Stimulated activated CD4-positive, alpha-beta T cell treated with anti-CD3 and anti-CD28 coated beads, Interleukin-4, amount 100 ng/mL, for 48 hours (primary cell): Measurements from ENCODE around the gene GPC3.
"Not testable (repeated sequence)": the region's sequence is repeated elsewhere in the genome, so short reads cannot be mapped to it uniquely, and the experiment has no call there.

Experiments used
- DNase-seq, 2 donors: peaks; one replicate each; pipeline ENCODE4 v3.0.0-alpha.2; 2020; ENCODE audit warnings: low read depth in 2 of 2

GPC3 gene

DNA sequence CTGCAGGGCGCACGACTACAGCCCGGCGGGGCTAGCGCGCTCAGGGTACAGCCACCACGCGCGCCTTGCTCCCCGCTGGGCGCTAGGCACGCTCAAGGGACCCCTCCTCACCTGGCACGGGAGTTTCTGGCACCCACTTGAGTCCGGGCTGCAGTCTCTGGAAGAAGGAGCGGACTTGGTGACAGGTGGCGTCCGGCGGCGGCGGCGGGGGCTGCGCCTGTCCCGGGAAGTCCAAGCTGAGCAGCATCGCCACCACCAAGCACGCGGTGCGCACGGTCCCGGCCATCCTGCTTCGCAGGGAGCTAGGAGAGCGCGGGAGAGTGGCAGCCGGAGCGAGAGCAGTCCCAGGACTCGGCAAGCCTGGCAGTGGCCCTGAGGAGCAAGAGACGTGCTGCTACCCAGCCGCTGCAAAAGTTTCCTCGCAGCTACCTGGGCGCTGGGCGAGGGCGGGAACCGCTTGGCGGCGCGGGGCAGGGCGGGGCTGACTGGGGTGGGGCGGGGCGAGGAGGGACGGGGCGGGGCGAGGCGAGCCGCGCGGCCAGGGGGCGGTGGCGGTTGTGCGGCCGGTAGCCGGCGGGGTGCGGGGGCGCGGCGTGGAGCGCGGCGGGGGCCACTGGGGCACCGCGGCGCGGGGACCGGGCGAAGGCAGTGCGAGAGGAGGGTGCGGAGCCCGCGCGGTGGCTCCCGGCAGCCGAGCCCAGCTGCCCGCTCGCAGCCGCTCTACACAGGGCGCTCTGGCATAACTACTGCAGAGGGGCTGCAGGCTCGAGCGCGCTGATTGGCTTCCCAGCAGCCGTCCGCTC, at the start of gene GPC3:
Gene GPC3 (minus strand): TSS at position 431 of the 803 bp plus-strand sequence.
- DNase-seq, result peak in 1 of 2 donors; percentile 7

DNA sequence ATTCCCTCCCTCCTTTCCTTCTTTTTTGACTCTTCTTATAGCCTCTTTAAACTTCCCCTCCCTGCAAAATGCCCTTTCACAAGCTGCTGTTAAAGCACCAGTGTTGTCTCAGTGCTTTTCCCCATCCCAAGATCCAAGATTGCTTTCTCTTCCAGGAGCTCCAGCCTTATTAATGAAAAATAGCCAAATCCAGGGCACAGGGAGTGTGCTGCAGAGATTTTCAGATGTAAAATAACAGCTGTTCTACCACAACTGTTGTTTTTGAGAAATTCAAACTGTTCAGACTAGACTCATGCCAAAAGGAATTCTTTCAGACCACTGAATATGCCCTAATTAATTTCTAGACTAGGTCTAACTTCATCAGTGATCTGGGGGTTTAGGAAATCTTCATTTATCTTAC, 47.0 kb upstream of the GPC3 start:
- DNase-seq, result no peak

DNA sequence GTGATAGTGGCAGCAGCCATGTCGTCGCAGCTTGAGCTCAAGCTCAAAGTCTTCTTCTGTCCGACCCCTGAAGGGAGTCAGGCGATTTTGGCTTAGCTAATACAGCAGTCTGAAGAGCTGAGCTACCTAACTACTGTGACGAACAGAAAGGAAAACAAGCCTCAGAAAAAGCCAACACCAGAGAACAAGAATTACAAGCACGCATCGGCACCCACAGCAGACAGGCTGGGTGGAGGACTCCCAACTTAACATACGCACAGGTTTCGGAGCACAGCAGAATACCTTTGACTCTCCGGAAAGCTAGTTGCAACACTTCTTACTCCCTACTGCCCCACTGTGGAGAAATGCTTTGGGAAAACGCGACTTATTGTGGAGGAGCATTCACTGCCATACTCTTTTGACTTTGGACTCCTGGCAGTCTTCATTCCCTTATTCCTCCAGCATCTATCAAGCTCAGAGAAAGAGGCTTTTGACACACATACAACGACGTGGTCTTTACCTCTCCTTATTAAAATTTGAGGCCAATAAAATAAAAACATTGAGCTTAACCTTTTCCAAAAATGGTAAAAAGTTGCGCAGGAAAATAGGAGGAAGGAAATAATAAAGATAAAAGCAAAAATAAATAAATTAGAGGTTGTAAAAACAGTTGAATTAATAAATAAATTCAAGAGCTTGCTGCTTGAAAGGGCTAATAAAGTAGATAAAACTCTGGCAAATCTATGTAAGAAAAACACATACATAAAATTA, 41.3 kb upstream of the GPC3 start:
- peak; percentile 6 to 11 for DNase-seq

DNA sequence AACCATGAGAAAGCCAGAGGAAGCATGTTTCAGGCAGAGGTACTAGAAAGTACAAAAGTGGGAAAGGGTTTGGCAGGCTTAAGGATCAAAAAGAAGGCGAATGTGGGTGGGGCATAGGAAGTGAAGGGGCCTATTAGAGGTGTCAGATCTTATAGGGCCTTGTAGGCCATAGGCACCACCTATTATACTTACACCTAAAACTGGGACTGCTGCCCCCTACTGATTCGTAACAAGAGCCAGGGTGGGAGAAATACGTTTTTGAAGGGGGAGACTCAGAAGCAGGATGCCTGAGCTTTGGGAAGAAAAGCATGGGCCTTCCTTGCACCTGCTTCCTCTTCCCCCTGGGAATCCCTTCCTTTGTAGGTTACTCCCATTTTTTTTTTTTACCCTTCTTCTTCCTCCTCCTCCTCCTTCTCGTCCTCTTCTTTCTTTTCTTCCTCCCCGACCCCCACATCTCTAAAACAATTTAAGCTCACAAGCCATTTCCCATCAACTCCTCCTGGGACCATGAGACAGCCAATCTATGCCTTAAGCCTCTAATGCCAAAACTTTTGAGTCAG, 40.7 kb upstream of the GPC3 start:
- no peak for DNase-seq

DNA sequence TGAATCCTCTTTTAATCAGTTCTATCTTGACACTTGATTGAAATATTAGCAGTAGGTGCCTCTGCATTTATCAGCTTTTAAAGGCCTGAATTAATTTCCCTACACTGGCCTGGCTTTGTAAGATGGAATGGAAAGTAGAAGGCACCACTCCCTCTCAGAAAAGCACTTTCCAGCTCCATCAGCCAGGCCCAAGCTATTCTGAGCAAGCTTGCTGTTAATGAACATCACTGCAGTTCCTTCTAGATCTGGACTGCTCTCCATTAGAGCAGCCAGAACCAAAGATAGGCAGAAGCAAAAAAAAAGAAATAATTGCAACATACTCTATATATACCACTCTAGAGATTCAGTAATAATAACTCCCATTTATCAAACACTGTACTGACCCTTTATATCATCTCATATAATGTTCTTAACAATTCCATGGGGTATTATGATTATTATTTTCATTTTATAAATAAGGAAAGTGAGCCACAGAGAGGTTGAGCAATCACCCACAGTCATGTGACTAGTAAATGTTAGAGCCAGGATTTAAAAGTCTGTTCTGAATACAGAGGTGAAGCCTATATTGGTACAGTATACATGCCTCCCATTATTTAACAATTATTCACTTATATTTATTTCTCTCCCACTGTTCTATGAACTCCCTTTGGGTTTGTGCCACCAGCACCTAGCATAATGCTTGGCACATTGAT, 39.4 kb upstream of the GPC3 start:
- DNase-seq, result no peak

DNA sequence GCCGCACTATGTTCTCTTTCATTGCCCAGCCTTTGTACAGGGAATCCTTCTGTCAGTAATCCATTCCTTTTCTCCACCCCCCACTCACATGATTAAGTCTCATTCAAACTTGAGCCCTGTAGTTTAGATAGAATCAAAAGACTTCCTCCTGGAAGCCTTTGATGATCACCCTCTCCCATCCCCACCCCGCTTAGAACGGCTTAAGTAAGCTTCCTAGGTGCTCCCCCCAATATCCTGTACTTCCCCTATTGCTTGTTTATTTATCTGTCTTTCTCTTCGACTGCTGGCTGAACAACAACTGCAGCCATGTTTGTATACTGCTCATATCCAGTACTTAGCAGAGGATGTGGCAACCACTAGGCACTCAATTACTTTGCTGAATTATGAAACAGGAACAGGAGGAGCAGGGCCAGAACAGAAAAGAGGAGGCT, 38.5 kb upstream of the GPC3 start:
- DNase-seq, result no peak

DNA sequence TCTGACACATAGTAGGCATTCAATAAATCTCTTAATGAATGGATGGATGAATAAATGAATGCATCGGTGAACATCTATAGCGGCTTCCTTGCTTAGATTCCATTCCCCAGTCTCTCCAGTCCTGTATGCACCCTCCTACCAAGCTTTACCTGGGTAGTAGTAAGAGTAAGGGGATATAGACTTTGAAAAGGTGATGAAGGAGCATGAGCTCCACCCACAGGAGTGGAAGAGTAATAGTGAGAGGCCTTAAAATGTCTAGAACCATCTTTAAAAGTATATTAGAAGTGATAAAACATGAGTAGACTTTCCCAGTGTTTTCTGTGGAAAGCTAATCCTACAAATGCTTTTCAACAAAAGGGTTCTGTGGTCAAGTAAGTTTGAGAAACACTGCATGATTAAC, 35.5 kb upstream of the GPC3 start:
- DNase-seq, result no peak

DNA sequence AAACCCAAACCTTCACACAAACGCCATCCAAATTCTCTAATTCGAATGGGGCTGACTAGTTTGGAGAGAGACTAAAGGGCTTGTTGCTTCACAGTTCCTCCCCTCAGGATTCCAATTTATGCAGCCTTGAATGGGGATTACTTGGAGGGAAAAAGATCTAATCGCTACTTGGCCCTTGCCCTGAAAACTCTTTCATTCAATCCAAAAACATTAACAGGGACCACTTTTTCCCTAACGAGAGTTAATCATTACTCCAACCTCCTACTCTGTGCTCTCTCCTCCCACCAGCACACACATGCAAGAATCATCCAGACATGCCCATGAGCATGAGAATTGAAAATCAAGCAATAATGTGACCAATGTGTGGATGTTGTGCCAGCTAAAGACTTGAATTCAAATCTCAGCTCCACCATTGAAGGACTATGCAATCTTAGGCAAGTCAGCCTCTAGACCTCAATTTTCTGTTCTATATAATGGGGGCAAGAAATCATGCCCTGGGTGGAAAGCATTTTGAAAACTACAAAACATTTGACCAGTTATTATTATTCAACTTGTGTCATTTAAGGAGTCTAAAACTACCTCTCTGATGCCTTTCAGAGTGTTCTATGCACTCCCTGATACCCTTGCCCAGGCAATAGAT, 34.3 kb upstream of the GPC3 start:
- DNase-seq, result no peak

DNA sequence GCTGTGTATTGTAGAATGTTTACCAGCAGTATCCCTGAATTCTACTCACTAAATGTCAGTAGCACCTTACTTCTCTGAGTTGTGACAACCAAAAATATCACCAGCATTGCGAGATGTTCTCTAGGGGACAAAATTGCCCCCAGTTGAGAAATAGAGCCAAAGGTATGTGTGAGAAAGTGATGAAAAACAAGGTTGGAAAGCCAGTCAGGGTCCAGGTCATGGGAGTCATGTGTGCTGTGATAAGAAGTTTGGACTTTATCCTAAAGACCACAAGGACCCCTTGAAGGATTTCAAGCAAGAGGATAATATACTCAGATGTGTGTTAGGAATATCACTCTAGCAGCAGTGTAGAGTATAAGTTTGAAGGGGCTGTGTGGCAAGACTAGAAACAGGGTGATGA, 30.9 kb upstream of the GPC3 start:
- DNase-seq, result not testable (repeated sequence)

DNA sequence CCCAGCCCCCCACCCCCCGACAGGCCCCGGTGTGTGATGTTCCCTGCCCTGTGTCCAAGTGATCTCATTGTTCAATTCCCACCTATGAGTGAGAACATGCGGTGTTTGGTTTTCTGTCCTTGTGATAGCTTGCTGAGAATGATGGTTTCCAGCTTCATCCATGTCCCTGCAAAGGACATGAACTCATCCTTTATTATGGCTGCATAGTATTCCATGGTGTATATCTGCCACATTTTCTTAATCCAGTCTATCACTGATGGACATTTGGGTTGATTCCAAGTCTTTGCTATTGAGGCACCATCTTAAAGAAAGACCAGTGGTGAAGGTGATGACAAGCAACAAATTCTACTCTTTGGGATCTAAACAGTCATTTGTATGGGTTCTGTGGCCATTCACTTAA, 30.1 kb upstream of the GPC3 start:
- not testable (repeated sequence) for DNase-seq

DNA sequence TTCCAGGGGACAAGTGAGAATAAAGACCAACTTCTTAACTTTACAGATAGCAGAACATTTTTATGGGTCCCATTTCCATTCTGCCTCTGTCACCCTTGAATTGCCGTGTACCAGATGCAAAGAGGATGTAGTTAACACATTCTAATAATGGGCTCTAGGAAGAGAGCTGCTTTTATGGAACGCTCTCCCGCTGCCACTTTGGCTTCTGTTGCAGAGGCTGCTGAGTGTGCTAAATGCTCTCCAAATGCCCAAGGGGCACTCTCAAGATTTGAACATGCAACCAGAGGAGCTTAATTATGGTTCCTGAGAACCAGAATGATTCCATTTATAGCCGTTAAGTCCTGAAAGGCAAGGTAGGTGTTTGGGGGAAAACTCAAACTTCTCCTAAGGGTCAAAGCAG, 28.1 kb upstream of the GPC3 start:
- no peak for DNase-seq

DNA sequence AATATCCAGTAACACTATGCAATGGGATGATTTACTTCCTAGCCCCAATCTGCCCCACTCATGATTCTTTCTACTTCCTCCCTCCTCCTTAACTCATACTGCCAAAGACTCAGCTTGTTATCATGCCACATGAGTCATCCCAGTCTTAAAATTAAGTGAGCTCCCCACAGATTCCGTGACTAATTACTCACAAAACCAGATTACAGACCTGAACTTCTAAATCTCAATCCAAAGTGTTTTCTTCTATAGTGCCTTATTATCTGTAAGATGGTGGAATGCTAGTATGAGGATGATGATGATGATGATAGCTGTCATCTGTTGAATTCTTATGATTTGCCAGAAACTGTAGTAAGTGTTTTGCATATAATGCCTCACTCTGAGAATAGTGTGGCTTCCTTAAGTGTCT, 27.7 kb upstream of the GPC3 start:
- DNase-seq, result no peak

DNA sequence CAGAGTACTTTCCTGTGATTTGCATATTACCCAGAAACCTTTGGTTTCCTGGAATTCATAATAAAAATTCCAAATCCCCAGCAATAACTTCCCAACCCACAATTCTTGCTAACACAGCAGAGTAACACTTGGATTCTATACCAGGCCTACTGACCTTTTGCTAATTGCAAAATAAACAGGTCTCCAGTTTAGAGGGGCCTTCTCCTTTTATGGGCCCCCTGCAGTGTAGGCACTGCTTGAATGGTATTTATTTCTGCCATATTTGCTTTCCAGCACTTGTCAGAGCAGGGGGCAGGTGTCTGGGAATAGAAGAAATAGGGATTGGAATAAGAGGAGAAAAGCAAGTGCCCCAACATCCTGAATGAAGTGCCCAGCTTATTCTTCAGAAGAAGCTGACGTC, 25.3 kb upstream of the GPC3 start:
- no peak for DNase-seq

DNA sequence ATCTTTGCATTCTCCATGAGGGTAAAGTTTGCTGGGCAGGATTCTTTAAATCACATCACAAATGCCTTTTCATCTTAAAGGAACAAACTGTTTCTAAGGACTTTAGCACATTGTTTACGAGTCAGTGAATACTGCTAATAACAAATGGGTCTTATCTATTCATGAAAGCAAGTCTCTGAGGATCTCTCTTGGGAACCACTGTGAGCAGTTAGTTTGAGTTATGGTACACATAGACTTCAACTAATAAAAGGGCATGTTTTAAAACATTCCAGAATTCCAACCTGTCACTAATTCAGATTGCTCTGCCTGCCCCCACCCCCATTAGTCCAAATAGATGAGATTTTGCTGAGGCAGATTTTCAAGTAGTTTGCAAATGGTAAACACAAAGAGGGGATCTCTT, 22.3 kb upstream of the GPC3 start:
- no peak for DNase-seq

DNA sequence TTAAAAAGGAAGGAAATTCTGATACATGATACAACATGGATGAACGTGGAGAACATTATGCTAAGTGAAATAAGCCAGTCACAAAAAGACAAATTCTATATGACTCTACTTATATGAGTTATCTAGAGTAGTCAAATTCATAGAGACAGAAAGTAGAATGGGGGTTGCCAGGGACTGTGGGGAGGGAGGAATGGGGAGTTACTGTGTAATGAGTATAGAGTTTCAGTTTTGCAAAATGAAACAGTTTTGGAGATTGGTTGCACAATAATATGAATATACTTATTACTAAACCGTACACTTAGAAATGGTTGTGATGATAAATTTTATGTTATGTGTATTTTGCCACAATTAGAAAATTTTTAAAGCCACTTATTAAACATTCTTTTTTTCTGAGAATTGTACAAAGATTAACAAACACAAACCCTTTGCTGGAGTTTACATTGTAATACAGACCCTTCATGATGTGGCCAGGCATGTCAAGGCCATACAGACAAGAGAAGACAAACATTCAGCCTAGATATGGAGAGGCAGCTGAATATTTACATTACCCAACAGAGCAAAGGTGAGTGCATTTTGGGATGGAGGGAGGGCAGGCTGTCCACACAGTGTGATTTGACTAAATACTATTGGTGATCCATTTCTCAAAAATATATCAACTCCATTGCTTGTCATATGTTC, 21.2 kb upstream of the GPC3 start:
- DNase-seq, result no peak

DNA sequence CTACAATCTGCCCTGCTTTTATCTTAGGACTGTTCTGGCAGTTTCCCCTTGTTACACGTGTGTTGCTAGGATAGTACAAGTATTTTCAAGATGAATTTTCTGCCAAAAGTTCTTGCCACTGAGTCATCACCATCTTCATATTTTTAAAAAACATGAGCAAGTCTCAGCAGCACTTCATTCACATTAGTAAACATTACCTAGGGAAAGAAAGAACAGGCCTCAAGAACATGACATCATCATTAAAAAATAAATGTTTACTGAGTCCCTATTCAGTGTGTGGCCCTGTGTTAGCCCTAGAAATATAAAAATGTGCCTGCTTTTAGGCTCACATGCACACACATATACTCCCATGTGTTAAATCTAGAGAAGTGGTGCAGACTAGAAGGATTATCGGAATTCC, 18.7 kb upstream of the GPC3 start:
- DNase-seq, result no peak

DNA sequence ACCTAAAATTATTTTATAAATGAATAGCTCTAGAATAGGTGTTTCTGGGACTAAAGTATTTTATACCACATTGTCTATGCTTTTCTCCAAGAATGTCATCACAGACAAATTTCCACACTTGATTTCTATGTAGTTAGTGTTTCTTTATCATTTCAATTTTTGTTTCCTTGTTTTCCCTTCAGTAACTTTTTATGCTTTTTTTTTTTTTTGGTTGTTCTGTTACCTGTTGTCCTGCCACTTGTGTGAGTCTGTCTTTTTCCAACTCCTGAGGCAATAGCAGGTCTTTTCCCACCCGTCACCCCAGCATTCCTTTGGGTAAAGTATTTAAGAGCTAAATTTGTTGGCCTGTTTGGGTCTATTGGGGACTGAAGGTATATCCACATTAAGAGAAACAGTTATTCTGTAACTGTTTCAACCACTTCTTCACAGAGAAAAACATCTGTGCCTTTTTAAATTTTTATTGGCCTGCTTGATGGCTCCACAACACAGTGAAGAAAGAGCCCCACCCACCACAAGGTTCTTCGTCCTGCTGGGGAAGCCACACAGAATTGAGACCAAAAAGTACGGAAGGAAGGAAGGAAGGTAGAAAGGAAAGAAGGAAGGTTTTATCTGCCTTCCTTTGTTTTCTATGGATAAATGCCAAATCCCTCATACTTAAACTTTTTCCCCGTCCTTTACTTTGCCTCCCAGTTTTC, 17.7 kb upstream of the GPC3 start:
- no peak for DNase-seq

DNA sequence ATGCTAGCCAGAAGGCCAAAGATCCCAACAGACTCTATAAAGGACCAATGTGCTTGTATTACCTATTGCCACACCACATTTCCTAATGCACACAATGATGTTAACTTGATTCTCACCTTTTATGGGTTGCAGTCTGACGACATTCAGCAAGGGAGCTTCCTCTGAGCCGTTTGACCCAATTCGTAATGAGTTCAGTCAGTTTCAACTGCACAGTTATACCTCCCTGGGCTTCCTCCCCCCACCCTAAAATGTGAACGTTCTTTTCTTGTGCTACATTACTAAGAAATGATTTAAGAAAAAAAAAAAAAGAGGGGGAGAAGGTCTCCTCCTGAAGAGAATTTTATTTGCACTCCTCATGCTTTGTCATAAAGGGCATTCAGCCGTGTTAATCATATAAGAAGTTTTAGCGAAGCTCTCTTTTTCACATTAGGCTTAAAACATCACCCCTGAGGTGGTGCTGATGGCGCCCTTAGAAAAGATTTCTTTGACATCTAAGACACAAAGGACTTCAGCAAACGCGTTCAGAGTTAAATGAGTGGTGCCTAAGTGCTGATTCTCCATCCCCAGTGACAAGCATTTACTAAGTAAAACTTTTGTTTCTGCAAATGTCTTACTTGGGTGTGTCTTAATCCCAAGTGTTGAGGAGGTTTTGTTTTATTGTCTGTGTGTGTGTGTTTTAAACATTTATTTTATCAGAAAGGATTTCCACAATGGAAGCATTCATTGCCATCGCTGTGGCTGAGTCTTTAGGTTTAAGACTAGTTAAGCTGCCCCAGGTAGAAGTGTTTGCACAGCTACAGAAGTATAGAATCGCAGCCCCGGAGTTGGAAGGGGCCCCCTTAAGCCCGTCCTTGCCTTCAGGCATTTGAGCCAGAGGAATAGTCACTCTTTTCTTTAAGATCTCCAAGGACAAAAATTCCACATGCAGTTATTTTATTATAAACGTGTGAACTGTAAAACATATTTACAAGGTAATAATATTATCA, 15.2 kb upstream of the GPC3 start:
- DNase-seq, result no peak

DNA sequence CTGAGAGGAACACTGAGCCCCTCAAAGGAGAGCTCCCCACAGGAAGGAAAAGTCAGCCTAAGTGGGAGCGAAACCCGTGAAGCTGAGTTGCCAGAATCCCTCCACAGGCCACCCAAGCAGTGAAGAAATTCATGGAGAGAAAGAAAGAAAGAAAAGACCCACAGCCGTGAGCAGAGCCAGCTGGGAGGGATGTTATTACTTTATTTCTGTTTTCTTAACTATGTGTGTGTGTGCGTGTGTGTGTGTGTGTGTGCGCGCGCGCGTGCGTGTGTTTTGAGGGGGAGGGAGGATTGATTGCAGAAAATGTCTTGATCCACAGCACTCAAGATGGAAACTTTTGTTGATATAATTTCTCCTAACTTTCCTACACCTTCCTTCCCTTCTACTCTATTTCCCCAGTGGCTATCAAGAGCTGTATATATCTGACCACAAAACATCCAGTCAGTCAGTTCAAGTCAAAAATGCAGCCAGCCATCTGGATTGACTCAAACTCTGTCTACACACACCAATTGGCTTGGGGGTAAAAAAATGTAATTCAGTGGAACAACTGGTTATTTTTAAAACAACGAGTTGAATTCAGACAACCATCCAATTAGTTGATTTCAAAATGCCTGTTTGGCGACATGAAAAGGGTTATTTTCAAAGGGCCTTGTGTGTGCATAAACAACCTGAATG, 13.8 kb upstream of the GPC3 start:
- DNase-seq, result no peak
